ENCODE measurements around the gene UBE2H. TPM values are rescaled to one million over a fixed set of nuclear protein-coding genes. Genes with fewer than 3 reads are reported as not detected.

The UBE2H gene
- polyA plus RNA-seq, 1 of the 3 experiments (the other 2 are of a cell fraction), result 129 TPM

DNA sequence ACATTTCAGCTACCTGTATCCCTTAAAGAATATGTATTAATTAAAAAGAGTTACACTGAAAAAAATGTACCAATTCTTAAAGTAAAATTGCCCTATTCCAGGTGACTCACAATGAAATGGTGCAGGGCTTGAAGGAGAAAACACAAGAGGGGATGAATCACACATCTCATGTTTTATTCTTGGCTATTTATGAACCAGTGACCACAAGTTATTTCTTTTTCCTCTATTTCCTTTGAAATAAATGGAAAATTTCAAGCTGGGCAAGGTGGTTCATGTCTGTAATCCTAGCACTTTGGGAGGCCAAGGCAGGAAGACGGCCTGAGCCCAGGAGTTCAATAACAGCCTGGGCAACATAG, 106.8 kb downstream of the UBE2H start (continued):
- TF ChIP-seq, protein P1, sequence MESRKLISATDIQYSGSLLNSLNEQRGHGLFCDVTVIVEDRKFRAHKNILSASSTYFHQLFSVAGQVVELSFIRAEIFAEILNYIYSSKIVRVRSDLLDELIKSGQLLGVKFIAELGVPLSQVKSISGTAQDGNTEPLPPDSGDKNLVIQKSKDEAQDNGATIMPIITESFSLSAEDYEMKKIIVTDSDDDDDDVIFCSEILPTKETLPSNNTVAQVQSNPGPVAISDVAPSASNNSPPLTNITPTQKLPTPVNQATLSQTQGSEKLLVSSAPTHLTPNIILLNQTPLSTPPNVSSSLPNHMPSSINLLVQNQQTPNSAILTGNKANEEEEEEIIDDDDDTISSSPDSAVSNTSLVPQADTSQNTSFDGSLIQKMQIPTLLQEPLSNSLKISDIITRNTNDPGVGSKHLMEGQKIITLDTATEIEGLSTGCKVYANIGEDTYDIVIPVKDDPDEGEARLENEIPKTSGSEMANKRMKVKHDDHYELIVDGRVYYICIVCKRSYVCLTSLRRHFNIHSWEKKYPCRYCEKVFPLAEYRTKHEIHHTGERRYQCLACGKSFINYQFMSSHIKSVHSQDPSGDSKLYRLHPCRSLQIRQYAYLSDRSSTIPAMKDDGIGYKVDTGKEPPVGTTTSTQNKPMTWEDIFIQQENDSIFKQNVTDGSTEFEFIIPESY (IDR thresholded peaks at IDR 0.05; ENCODE audit: borderline replicate concordance, low read depth), result peak; percentile 33; the same call in 1 of the 2 replicates
- TF ChIP-seq, protein P2, sequence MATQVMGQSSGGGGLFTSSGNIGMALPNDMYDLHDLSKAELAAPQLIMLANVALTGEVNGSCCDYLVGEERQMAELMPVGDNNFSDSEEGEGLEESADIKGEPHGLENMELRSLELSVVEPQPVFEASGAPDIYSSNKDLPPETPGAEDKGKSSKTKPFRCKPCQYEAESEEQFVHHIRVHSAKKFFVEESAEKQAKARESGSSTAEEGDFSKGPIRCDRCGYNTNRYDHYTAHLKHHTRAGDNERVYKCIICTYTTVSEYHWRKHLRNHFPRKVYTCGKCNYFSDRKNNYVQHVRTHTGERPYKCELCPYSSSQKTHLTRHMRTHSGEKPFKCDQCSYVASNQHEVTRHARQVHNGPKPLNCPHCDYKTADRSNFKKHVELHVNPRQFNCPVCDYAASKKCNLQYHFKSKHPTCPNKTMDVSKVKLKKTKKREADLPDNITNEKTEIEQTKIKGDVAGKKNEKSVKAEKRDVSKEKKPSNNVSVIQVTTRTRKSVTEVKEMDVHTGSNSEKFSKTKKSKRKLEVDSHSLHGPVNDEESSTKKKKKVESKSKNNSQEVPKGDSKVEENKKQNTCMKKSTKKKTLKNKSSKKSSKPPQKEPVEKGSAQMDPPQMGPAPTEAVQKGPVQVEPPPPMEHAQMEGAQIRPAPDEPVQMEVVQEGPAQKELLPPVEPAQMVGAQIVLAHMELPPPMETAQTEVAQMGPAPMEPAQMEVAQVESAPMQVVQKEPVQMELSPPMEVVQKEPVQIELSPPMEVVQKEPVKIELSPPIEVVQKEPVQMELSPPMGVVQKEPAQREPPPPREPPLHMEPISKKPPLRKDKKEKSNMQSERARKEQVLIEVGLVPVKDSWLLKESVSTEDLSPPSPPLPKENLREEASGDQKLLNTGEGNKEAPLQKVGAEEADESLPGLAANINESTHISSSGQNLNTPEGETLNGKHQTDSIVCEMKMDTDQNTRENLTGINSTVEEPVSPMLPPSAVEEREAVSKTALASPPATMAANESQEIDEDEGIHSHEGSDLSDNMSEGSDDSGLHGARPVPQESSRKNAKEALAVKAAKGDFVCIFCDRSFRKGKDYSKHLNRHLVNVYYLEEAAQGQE (IDR thresholded peaks at IDR 0.05; ENCODE audit: low read depth, low read length), result no peak
- TF ChIP-seq ELF1 (IDR thresholded peaks at IDR 0.05), result 0 out of 2 replicates have a peak, but pooled peaks have one; percentile 22
- no peak for TF ChIP-seq CHD2 (IDR thresholded peaks at IDR 0.05; ENCODE audit: low read length, partially characterized antibody)
- no peak for TF ChIP-seq SMC3 (IDR thresholded peaks at IDR 0.05; ENCODE audit: low read depth, low read length)
- no peak for TF ChIP-seq RAD21 (IDR thresholded peaks at IDR 0.05; ENCODE audit: low read length)
- TF ChIP-seq, protein P3, sequence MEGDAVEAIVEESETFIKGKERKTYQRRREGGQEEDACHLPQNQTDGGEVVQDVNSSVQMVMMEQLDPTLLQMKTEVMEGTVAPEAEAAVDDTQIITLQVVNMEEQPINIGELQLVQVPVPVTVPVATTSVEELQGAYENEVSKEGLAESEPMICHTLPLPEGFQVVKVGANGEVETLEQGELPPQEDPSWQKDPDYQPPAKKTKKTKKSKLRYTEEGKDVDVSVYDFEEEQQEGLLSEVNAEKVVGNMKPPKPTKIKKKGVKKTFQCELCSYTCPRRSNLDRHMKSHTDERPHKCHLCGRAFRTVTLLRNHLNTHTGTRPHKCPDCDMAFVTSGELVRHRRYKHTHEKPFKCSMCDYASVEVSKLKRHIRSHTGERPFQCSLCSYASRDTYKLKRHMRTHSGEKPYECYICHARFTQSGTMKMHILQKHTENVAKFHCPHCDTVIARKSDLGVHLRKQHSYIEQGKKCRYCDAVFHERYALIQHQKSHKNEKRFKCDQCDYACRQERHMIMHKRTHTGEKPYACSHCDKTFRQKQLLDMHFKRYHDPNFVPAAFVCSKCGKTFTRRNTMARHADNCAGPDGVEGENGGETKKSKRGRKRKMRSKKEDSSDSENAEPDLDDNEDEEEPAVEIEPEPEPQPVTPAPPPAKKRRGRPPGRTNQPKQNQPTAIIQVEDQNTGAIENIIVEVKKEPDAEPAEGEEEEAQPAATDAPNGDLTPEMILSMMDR (IDR thresholded peaks at IDR 0.05), result no peak
- peak; percentile 78; the same call in 1 of the 2 replicates for TF ChIP-seq RXRA (IDR thresholded peaks at IDR 0.05; ENCODE audit: borderline replicate concordance, low read depth)
- TF ChIP-seq, protein P4, sequence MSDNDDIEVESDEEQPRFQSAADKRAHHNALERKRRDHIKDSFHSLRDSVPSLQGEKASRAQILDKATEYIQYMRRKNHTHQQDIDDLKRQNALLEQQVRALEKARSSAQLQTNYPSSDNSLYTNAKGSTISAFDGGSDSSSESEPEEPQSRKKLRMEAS (IDR thresholded peaks at IDR 0.05; ENCODE audit: low read depth), result peak; percentile 49; the same call in 1 of the 2 replicates
- TF ChIP-seq GATA2 (CRISPR knock-in tag; IDR thresholded peaks at IDR 0.05), result no peak

DNA sequence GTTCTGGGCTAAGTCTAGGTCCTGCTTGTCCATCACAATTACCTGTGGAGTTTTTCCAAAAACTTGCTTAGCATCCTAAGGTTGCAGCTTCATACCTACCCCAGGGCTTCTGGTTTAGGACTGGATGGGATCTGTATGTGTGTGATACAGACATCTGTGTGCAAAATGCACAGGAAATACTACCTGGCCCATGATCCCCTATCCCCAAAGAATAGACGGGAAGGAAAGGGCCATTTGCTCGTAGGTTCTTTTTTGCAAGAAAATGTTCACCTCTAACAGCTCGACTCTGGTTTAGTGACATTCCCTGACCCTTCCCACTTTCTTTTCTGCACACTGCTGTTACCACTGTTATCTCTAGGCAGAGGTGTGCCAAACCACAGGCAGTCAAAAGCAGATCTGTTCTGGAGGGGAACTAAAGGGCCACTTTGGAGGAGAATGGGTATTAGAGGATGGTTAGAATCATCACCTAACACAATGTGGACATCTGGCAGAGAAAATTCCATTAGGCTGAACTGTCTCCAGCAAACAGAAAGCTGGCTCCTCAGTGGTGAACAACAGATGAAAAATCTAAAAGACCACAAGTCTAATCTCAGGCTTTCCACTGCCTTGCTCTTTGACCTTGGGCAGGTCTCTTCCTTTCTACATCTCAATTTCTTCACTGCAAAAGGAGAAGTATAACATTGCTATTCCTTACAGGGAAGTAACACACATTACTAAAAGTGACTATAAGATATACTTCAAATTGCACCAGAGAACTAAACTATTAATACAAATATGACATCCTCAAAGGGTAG, 107.4 kb downstream of the UBE2H start:
- peak overlapping the region in 1 of 2 experiments; percentile 25; a peak in 1 of 4 replicates for H3K4me3 ChIP-seq (ENCODE audit: low read depth in 2 of 2, low read length in 1 of 2)
- peaks cover 28 to 49% of the 10 kb centered on the region in 2 experiments for H3K4me1 ChIP-seq (ENCODE audit: control insufficient read depth in 1 of 2, insufficient read depth in 2 of 2, low read depth in 1 of 2, low read length in 1 of 2)
- peak overlapping the region; percentile 87 to 95 for H3K27ac ChIP-seq (ENCODE audit: low read depth in 2 of 2, low read length in 1 of 2)
- H3K9me3 ChIP-seq, result no peaks in the 10 kb centered on the region
- peak overlapping the region; percentile 50 for H3K9ac ChIP-seq
- ChIA-PET POLR2A (interaction anchor here (0.6 to 0.7 kb wide), 2 partner anchors 28 to 42 kb away, joined by 3 to 8 read pairs; no protein-coding TSS in a partner anchor), CTCF (interaction anchor here (1.0 to 3.6 kb wide), 4 partner anchors 20 to 181 kb away, joined by 3 to 19 read pairs (median 4); no protein-coding TSS in a partner anchor)
- peak overlapping the region; percentile 62 for H3K4me2 ChIP-seq
- H3K79me2 ChIP-seq (ENCODE audit: insufficient read depth), result peaks cover 74% of the 10 kb centered on the region
- peaks cover 0 to 27% of the 10 kb centered on the region in 2 experiments for H3K36me3 ChIP-seq (replicated peaks in 1 of 2; ENCODE audit: control insufficient read depth in 1 of 2, insufficient read depth in 2 of 2, low read length in 1 of 2)
- DNase-seq, result no peak
- H3K9me2 ChIP-seq, result no peaks in the 10 kb centered on the region
- no peaks in the 10 kb centered on the region for H4K20me1 ChIP-seq (ENCODE audit: insufficient read depth)
- 39% methylated on average over 3 of the region's 3 CpGs for WGBS (ENCODE audit: low lambda C conversion rate)
- H3F3A ChIP-seq (replicated peaks; ENCODE audit: insufficient read depth), result peaks cover 44% of the 10 kb centered on the region
- no peak overlapping the region for H2AFZ ChIP-seq (ENCODE audit: low read depth)
- H3K27me3 ChIP-seq (ENCODE audit: insufficient read depth), result no peaks in the 10 kb centered on the region
- TF ChIP-seq, protein P2 (IDR thresholded peaks at IDR 0.05; ENCODE audit: low read depth, low read length), result peak; percentile 61; the same call in 1 of the 2 replicates
- TF ChIP-seq, protein P5, sequence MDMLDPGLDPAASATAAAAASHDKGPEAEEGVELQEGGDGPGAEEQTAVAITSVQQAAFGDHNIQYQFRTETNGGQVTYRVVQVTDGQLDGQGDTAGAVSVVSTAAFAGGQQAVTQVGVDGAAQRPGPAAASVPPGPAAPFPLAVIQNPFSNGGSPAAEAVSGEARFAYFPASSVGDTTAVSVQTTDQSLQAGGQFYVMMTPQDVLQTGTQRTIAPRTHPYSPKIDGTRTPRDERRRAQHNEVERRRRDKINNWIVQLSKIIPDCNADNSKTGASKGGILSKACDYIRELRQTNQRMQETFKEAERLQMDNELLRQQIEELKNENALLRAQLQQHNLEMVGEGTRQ (IDR thresholded peaks at IDR 0.05; ENCODE audit: borderline replicate concordance, low read depth, low read length), result no peak
- TF ChIP-seq FOXM1 (IDR thresholded peaks at IDR 0.05; ENCODE audit: low read depth) (peak; percentile 87; the same call in 1 of the 2 replicates), GATA2 (CRISPR knock-in tag; IDR thresholded peaks at IDR 0.05) (0 out of 2 replicates have a peak, but pooled peaks have one; percentile 11), MEF2A (IDR thresholded peaks at IDR 0.05; ENCODE audit: borderline replicate concordance, low read depth) (peak; percentile 27; the same call in 1 of the 2 replicates), RAD21 (IDR thresholded peaks at IDR 0.05; ENCODE audit: low read length) (no peak)
- TF ChIP-seq, protein P4 (IDR thresholded peaks at IDR 0.05; ENCODE audit: low read depth), result no peak; the same call in 1 of the 2 replicates

Measured in SK-N-SH (cell line).